ENCODE results near the gene GABRA4.

Gene GABRA4

GRCh38 chr4:46979283-46979682, 14.1 kb downstream of the GABRA4 start:
- no peak for DNase-seq (ENCODE audit: low read depth)

DNA sequence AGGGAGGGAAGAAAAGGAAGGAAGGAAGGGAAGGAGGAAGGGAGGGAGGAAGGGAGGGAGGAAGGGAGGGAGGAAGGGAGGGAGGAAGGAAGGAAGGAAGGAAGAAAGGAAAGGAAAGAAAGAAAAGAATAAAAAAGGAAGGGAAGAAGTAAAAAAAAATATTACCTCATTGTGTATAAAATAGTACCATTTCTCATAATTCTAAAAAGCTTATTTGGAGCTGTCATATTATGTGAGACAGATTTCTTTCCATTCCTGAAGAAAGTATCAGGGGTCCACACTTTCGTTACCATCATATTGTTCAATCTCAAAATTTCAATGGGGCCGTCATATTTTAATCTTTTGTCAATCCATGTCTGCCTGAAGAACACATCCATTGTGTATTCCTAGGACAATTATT, 16.1 kb downstream of the GABRA4 start:
- no peak for DNase-seq (ENCODE audit: low read depth)

DNA sequence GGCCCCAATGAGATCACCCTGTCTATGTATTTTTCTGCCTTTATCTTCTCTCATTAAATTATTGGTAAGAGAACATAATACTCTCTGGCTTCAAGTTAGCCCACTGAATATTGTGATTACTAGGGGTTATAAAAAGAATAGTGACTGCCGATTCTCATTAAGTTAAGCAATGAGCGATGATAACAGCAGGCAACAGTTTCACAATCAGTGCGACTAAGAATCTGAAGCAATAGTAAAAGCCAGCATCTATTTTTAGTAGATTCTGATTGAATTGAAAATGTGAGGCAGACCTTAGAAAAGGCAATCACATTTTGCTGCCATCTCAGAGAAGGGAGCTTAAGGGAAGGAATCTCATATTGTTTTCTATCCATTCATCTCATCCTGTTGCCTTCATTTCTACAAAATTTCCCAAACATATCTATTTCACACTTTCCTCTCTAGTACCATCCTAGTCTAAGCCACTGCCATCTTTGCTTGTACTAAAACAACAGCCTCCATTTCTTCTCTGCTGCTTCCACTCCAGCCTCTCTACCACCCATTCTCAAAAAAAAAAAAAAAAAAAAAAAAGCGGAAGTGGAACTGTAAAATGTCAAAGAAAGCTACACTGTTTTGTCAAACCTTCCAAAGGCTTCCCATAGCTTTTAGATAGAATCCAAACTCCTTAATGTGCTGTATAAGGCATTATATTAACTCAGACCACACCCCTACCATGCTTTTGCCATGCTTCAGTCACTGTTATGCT, 17.4 kb downstream of the GABRA4 start:
- DNase-seq (ENCODE audit: low read depth) = no peak

- DNase-seq (ENCODE audit: low read depth) = no peak
Measured at GRCh38 chr4:46974891-46975543, 18.4 kb downstream of the GABRA4 start.

- DNase-seq (ENCODE audit: low read depth) = no peak
Measured at GRCh38 chr4:46968847-46969246, 24.5 kb downstream of the GABRA4 start.

DNA sequence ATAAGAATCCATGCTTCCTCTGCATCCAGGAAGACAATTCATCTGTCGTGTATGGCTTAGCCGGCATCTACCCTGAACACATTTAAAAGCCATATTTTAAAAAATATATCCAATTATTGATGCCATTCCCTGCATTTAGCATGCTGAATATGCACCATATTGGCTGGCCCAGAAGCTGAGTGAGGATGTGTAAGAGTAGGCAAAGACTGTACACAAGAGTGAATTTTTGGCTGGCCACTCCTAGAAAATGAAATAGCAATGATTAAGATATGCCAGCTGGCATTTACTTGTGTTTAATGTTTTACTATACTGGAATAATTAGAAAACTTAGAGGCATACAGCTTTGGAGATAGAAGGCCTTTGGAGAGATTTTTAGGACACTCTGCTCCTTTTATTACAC, 25.8 kb downstream of the GABRA4 start:
- DNase-seq (ENCODE audit: low read depth) = no peak

DNA sequence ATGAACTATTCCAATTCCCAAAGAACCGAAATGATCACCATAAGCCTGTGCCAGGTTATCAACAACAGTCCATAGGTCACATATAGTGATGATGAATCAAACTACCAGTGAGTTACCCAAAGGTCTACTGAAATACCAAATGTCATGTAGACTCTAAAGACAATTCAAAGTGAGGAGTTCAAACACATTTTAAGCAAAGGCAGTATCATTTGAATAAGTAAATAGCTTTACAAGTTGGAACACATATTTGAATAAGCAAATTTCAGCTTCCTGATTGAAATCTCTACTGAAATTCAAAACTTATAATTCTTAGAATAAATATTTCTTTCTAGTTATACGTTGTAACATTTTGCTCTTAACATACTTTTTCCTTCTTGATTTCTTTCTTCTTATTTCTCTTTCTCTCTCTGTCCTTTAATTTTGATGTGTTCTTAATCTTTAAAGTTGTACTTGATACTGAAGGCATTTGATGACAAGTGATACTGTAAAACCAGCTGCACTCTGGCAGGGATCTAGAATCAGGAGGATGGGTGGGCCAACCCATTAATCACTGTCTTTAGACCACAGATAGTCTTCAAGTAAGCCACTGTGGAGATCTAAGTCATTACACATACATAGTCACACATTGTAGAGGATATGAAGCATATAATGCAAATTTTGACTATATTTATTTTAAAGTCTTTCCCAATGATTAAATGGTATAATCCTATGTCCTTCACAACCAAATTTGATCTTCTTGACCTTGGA, 34.5 kb downstream of the GABRA4 start:
- no peak for DNase-seq (ENCODE audit: low read depth)

DNA sequence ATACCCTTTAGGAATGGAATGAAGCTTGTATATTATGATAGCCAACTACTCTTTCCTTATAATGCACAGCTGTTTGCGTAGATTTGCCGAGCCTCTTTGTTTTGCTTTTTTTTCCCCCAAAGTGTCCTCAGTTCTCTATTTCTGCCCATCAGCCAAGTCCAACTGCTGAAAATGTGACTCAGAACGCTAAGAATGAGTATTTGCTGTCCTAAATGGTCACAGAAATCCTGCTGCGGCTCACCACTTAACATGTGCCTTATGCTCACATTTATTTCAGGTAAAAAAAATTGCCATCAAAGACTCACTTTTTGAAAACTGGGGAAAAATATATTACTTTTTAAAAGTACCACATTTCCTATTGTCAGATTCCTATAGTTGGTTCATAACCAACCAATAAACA, 36.9 kb downstream of the GABRA4 start:
- no peak for DNase-seq (ENCODE audit: low read depth)

- no peak for DNase-seq (ENCODE audit: low read depth)
Measured at GRCh38 chr4:46955601-46956000, 37.8 kb downstream of the GABRA4 start.

DNA sequence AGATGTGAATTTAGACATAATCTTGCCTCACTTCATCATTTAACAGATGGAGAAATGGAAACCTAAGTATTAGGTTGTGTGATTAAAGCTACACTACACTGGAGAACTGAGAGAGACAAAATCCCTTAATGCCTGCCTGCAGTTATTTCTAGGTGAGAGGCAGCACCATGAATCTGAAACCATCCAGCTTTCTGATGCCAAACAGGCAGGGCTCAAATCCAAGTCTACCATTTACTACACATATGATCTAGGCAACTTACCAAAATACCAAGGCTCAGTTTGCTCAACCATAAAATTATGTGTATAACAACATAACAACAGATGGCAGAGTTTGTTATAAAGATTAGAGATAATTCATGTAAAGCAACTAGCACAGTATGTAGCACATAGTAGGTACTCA, 38.7 kb downstream of the GABRA4 start:
- DNase-seq (ENCODE audit: low read depth) = no peak

GRCh38 chr4:46953564-46953963, 39.8 kb downstream of the GABRA4 start:
- no peak for DNase-seq (ENCODE audit: low read depth)

- no peak for DNase-seq (ENCODE audit: low read depth)
Measured at GRCh38 chr4:46952451-46952850, 40.9 kb downstream of the GABRA4 start.

GRCh38 chr4:46950826-46951225, 42.6 kb downstream of the GABRA4 start:
- DNase-seq (ENCODE audit: low read depth) = no peak

DNA sequence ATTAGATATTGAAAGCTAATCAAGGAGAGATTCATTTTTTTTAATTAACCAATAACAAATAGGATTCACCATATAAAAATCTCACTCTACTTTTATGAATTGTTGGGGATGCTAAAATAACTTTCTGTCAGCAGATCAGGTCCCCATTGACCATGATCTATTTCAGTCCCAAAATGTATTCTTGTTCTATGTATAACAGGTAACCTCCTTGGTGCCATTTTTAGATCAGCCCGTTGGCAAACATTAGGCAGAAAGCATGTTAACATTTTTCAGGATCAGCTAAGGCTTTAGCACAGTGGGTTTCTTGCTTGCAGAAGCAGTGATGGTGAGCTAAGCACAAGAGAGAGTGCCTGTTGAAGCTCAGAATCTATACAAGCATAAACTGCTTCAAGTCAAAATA, 43.6 kb downstream of the GABRA4 start:
- DNase-seq (ENCODE audit: low read depth) = no peak

GRCh38 chr4:46947541-46947940, 45.8 kb downstream of the GABRA4 start:
- DNase-seq (ENCODE audit: low read depth) = no peak

DNA sequence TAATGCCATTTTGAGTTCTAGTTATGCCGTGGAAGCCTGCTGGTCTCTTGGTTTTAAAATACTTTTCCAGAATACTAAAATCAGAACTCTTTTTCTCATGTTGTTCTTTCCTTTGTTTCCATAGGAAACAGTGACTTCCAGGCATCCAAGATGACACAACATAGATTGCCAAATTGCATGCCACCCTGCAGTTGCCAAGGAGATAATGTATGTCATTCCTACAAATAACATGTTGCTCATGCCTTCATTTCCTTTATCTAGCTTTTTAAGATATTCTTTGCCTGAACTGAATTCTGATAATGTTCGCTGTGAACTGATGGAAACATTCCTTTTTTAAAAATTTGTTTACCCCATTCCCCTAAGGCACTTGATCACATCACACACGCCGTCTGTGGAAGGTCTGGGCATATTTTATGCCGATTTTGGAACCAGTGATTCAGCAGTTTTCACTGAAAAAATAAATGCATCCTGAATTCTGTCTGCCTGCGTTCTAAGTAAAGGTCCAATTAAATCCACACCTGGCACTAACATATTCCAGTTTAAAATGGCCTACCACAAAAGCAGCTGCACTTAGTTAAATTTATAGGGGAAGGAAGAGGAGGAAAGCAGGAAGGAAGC, 46.4 kb downstream of the GABRA4 start:
- DNase-seq (ENCODE audit: low read depth) = no peak

GRCh38 chr4:46945062-46945461, 48.3 kb downstream of the GABRA4 start:
- no peak for DNase-seq (ENCODE audit: low read depth)

DNA sequence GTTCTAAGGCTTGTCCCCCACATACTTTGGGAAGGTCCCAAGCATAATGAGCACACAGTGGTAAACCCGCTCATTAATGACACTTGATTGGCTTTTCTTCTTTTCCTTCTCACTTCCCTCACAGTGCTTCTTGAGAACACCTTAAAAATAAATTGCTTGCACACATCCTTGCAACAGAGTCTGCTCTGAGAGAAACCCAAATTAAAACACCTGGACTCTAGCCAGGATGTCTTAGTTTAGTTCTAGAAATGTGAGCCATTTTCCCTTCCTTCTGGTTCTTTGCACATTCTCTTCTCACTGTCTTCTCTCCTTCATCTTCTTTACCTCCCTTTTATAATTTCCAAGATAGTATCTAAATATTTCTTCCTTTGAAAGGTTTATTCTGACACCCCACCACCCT, 49.0 kb downstream of the GABRA4 start:
- DNase-seq (ENCODE audit: low read depth) = no peak

DNA sequence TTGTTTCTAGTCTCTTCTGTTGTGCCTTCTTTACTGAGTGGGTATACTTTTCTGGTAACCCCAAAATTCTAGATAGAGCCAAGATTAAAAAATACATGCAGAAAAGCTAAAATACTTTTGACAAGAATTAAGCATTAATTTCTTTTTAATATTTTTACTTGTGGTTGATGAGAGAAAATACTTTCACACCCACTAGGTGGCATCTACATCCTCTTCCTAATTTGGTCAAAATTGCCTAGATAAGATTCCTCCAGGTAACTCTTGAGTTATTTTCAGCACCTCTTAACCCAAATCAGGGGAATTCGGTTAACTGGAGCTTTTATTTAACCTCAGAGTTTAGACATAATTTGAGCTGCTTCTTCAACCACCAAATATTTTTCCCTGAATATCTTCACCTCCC, 55.9 kb downstream of the GABRA4 start:
- DNase-seq (ENCODE audit: low read depth) = no peak

DNA sequence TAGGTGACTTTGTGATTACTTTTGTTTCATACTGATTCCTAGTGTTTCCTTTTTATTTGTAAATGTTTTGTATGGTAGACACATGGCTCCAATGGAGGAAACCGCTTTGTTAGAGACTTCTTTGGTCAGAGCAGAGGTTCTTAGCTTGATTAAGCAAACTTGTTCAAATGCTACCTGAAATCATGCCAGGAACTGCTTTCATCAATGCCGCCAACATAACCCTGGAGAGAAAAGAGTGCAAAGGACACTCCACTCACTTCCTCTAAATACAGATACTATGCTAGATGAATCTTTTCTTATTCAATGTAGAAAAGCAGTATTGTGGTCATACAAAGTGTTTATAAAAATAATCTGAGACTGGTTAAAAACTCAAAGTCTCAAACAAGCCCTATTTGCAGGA, 58.7 kb downstream of the GABRA4 start:
- DNase-seq (ENCODE audit: low read depth) = no peak

DNA sequence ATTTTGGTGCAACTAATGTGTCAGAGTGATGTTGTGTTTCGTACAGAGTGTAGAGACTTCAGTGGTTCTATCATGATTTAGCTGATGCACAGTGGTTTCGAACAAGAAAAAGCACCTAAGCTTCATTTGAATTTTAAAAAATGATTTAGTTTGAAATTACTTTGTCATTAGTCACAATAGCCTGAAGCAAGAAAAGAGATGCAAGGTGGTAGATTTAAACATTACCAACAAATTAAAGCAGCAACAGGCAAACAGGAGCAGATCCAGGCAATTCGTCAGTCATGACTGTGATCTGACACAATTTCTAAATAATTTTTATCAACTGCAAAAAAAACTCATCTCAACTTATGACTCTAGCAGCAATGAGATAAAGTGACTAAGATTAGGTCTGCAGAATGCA, 59.7 kb downstream of the GABRA4 start:
- DNase-seq (ENCODE audit: low read depth) = no peak

DNA sequence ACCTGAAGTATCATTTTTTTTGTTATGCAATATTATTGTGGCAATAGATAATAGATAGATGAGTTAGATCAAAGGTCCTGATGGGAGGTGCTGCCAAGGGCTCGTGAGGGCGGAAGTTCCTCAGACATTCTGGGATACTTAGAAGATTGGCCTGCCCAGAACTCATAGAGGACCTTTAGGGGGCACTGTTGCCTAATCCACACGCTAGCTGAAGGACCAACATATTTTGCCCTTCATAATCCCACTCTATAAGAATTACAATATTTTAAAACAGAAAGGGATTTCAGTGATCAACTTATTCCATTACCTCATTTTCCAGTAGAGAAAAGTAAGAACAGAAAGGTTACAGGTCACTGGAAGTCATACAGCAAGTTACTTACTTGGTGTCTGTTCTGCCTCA, 61.4 kb downstream of the GABRA4 start:
- DNase-seq (ENCODE audit: low read depth) = no peak

GRCh38 chr4:46930891-46931290, 62.5 kb downstream of the GABRA4 start:
- DNase-seq (ENCODE audit: low read depth) = no peak
